ENCODE measurements around the gene TCAIM. TPM values are rescaled to one million over a fixed set of nuclear protein-coding genes. Genes with fewer than 3 reads are reported as not detected.

Gene TCAIM
- total and polyA plus RNA-seq, 10 of the 15 experiments (the other 5 are each of a cell fraction or from before 2014, with no cell fraction given), result 14.5 to 22.9 (median 17.8) TPM

- Histone ChIP-seq H3K27ac (ENCODE audit: control insufficient read depth, insufficient read depth) (no peak overlapping the region), H3K36me3 (ENCODE audit: control insufficient read depth in 2 of 2, insufficient read depth in 2 of 2, low read length in 1 of 2) (no peaks in the 10 kb centered on the region), H3K9ac (ENCODE audit: control insufficient read depth, insufficient read depth, low read length) (no peak overlapping the region), H2AFZ (ENCODE audit: control insufficient read depth, low read depth, low read length) (no peak overlapping the region), H4K20me1 (ENCODE audit: control insufficient read depth, insufficient read depth) (no peaks in the 10 kb centered on the region), H3K4me2 (ENCODE audit: control insufficient read depth, insufficient read depth) (no peak overlapping the region), H3K79me2 (ENCODE audit: control insufficient read depth, insufficient read depth, low read length) (no peaks in the 10 kb centered on the region), H3K4me3 (no peak overlapping the region), H3K9me3 (replicated peaks; ENCODE audit: control insufficient read depth, insufficient read depth, low read length) (no peaks in the 10 kb centered on the region), H3K27me3 (replicated peaks in 1 of 2; ENCODE audit: control insufficient read depth in 2 of 2, insufficient read depth in 2 of 2, low read length in 1 of 2) (no peaks in the 10 kb centered on the region), H3K4me1 (ENCODE audit: control insufficient read depth, insufficient read depth, low read length) (no peaks in the 10 kb centered on the region)
- WGBS (ENCODE audit: insufficient coverage, insufficient replicate concordance, low lambda C conversion rate, missing lambda C conversion rate), result 0% methylated on average over 3 of the region's 3 CpGs
- ChIA-PET RAD21 (ENCODE audit: unreplicated experiment) (no interaction called here), SMC1A (ENCODE audit: uncharacterized antibody, unreplicated experiment) (interaction anchor here (1.1 kb wide), 1 partner anchor 11 kb away, joined by 5 read pairs; no protein-coding TSS in a partner anchor), CTCF (interaction anchor here (0.9 kb wide), 1 partner anchor 11 kb away, joined by 4 read pairs; no protein-coding TSS in a partner anchor), POLR2A (no interaction called here)
- DNase-seq (ENCODE audit: low read depth, low spot score) (no peak), ATAC-seq (no peak), FAIRE-seq (no peak)
- intact Hi-C loops (cut with micrococcal nuclease; ENCODE audit: unreplicated experiment), result no loop called here
- in situ Hi-C loops (cut with MboI), result no loop called here
- no TSS peak for BruUV-seq (replicated peaks)
- TF ChIP-seq MYC (IDR thresholded peaks at IDR 0.05; ENCODE audit: insufficient read depth, insufficient read length, insufficient replicate concordance, low read length, severe bottlenecking), result no peak
- TF ChIP-seq SREBF2 (IDR thresholded peaks at IDR 0.05; ENCODE audit: low read length), result no peak
- TF ChIP-seq GABPA (IDR thresholded peaks at IDR 0.05; ENCODE audit: low read depth), result no peak
- TF ChIP-seq, protein P1, sequence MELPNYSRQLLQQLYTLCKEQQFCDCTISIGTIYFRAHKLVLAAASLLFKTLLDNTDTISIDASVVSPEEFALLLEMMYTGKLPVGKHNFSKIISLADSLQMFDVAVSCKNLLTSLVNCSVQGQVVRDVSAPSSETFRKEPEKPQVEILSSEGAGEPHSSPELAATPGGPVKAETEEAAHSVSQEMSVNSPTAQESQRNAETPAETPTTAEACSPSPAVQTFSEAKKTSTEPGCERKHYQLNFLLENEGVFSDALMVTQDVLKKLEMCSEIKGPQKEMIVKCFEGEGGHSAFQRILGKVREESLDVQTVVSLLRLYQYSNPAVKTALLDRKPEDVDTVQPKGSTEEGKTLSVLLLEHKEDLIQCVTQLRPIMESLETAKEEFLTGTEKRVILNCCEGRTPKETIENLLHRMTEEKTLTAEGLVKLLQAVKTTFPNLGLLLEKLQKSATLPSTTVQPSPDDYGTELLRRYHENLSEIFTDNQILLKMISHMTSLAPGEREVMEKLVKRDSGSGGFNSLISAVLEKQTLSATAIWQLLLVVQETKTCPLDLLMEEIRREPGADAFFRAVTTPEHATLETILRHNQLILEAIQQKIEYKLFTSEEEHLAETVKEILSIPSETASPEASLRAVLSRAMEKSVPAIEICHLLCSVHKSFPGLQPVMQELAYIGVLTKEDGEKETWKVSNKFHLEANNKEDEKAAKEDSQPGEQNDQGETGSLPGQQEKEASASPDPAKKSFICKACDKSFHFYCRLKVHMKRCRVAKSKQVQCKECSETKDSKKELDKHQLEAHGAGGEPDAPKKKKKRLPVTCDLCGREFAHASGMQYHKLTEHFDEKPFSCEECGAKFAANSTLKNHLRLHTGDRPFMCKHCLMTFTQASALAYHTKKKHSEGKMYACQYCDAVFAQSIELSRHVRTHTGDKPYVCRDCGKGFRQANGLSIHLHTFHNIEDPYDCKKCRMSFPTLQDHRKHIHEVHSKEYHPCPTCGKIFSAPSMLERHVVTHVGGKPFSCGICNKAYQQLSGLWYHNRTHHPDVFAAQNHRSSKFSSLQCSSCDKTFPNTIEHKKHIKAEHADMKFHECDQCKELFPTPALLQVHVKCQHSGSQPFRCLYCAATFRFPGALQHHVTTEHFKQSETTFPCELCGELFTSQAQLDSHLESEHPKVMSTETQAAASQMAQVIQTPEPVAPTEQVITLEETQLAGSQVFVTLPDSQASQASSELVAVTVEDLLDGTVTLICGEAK (IDR thresholded peaks at IDR 0.05; ENCODE audit: borderline replicate concordance), result no peak
- TF ChIP-seq CUX1 (IDR thresholded peaks at IDR 0.05; ENCODE audit: insufficient replicate concordance, low read depth, low read length), result no peak
- TF ChIP-seq RAD51 (IDR thresholded peaks at IDR 0.05), result no peak
- no peak for TF ChIP-seq MYB (IDR thresholded peaks at IDR 0.05; ENCODE audit: borderline replicate concordance, low read depth, low read length)
- TF ChIP-seq IRF3 (IDR thresholded peaks at IDR 0.05), result no peak
- TF ChIP-seq TCF7 (IDR thresholded peaks at IDR 0.05; ENCODE audit: borderline replicate concordance), result no peak
- peak; percentile 39; the same call in 1 of the 2 replicates for TF ChIP-seq JUNB (IDR thresholded peaks at IDR 0.05)
- peak; percentile 22 to 23; a peak in 1 of 4 replicates for TF ChIP-seq BHLHE40 (IDR thresholded peaks at IDR 0.05; ENCODE audit: borderline replicate concordance in 1 of 2, low read depth in 2 of 2, low read length in 1 of 2)
- no peak for TF ChIP-seq KLF5 (IDR thresholded peaks at IDR 0.05; ENCODE audit: partially characterized antibody)
- TF ChIP-seq NR2C1 (IDR thresholded peaks at IDR 0.05), result no peak
- no peak for TF ChIP-seq EP300 (IDR thresholded peaks at IDR 0.05; ENCODE audit: borderline replicate concordance in 1 of 2, control insufficient read depth in 1 of 2, low read depth in 2 of 2, low read length in 2 of 2)
Observed at GRCh38 chr3:44301746-44302145, 36.8 kb upstream of the TCAIM start.

Data from GM12878 (cell line).